Astrocyte of the spinal cord (primary cell): ENCODE results near the gene LDAH.

ENCODE experiments used
- DNase-seq: peaks from one replicate; pipeline ENCODE4 v3.0.0; 2011; ENCODE audit warnings: low read depth, low spot score
- H3K4me3 ChIP-seq: 2 replicates; pipeline ENCODE4 v1.5.1; 2011; ENCODE audit warnings: low read depth, mild to moderate bottlenecking, low read length, moderate library complexity
- CTCF ChIP-seq: IDR thresholded peaks from 2 replicates; pipeline ENCODE4 v1.5.1; 2012; ENCODE audit warnings: low read depth, mild to moderate bottlenecking, low read length, inconsistent platforms
- in situ Hi-C: cut with HindIII; loops from 2 replicates; pipeline ENCODE4 v1.10.0; 2017; ENCODE audit warnings: low sequenced_read_pairs

Gene LDAH

GRCh38 chr2:20844246-20844645 lies 21.3 kb upstream of the LDAH start:
- no peak overlapping the region for H3K4me3 ChIP-seq
- in situ Hi-C loops, result no loop called here
- TF ChIP-seq CTCF, result no peak
- no peak for DNase-seq

- in situ Hi-C loops, result no loop called here
- no peak for TF ChIP-seq CTCF
- no peak overlapping the region for H3K4me3 ChIP-seq
These were observed 16.2 kb upstream of the LDAH start for GRCh38 chr2:20839052-20839451.

GRCh38 chr2:20838016-20838415 lies 15.1 kb upstream of the LDAH start:
- no peak for TF ChIP-seq CTCF
- in situ Hi-C loops, result no loop called here
- H3K4me3 ChIP-seq, result no peak overlapping the region
- no peak for DNase-seq

More at GRCh38 chr2:20839052-20839451, 16.2 kb upstream of the LDAH start:
- DNase-seq, result no peak

- H3K4me3 ChIP-seq, result no peak overlapping the region
- TF ChIP-seq CTCF, result no peak
- in situ Hi-C loops, result no loop called here
- no peak for DNase-seq
These were observed 13.6 kb upstream of the LDAH start for GRCh38 chr2:20836521-20836920.

- TF ChIP-seq CTCF, result no peak
- DNase-seq, result no peak
- in situ Hi-C loops, result no loop called here
- no peak overlapping the region for H3K4me3 ChIP-seq
These were observed 11.4 kb upstream of the LDAH start for GRCh38 chr2:20834331-20834730.

GRCh38 chr2:20832606-20833005 lies 9.7 kb upstream of the LDAH start:
- no peak for TF ChIP-seq CTCF
- no peak overlapping the region for H3K4me3 ChIP-seq
- no peak for DNase-seq
- in situ Hi-C loops, result no loop called here

- in situ Hi-C loops, result no loop called here
- no peak for TF ChIP-seq CTCF
- no peak for DNase-seq
- no peak overlapping the region for H3K4me3 ChIP-seq
These were observed 7.0 kb upstream of the LDAH start for GRCh38 chr2:20829861-20830260.
